GM12878 (cell line): ENCODE measurements around the gene BMF. TPM values are rescaled to one million over a fixed set of nuclear protein-coding genes. Genes with fewer than 3 reads are reported as not detected.

Source experiments
- ATAC-seq: fragments of 200-7000 bp; cut with Tn5 transposase; 3 replicates; pipeline ENCODE4 v1.9.1; 2020; ENCODE audit warnings: mild to moderate bottlenecking, moderate library complexity
- BruUV-seq: library from RNA; stranded (reverse); fragments of 400-500 nt; replicated peaks from 2 replicates; lab custom pipeline; 2021; lab: Mats Ljungman, UMichigan
- CTCF ChIA-PET: fragments of 300-600 bp; sonication (Branson Sonifier 250); formaldehyde crosslinking; extraction: SDS; loops from one replicate; lab custom pipeline; 2021; ENCODE audit warnings: inconsistent platforms; lab: Yijun Ruan, JAX
- POLR2A ChIA-PET: fragments of 350-600 bp; formaldehyde crosslinking; extraction: SDS; loops from one replicate; lab custom pipeline; 2021; ENCODE audit warnings: inconsistent platforms; lab: Charles Lee
- RAD21 ChIA-PET: fragments of 300-600 bp; sonication (Branson Sonifier 250); formaldehyde crosslinking; loops from one replicate; lab custom pipeline; 2023; ENCODE audit warnings: antibody characterized with exemption; ENCODE audit not compliant: unreplicated experiment; lab: Charles Lee
- SMC1A ChIA-PET: fragments of 300-600 bp; sonication (Branson Sonifier 250); formaldehyde crosslinking; loops from one replicate; lab custom pipeline; 2023; ENCODE audit not compliant: unreplicated experiment, uncharacterized antibody; lab: Charles Lee
- DNase-seq: peaks from one replicate; pipeline ENCODE4 v3.0.0-alpha.2; 2011; ENCODE audit warnings: low read depth, low spot score
- FAIRE-seq: peaks from 3 replicates; lab custom pipeline; 2011; peaks lifted over from hg19 to GRCh38; lab: Jason Lieb, UNC
- H2AFZ ChIP-seq: 2 replicates; pipeline ENCODE4 v1.6.0; 2011; ENCODE audit warnings: low read depth, low read length, control low read depth; ENCODE audit not compliant: control insufficient read depth
- H3K27ac ChIP-seq: 2 replicates; pipeline ENCODE4 v1.5.1; 2011; ENCODE audit warnings: control low read depth; ENCODE audit not compliant: control insufficient read depth, insufficient read depth
- H3K27me3 ChIP-seq, 2 experiments: replicated peaks in 1 of 2; 2 replicates each; pipeline versions ENCODE4 v1.6.0 to v1.6.1; 2011; ENCODE audit warnings: low read length in 1 of 2; ENCODE audit not compliant: control insufficient read depth in 2 of 2, insufficient read depth in 2 of 2
- H3K36me3 ChIP-seq, 2 experiments: 2 replicates each; pipeline ENCODE4 v1.5.1; 2011; ENCODE audit warnings: low read length in 1 of 2; ENCODE audit not compliant: control insufficient read depth in 2 of 2, insufficient read depth in 2 of 2
- H3K4me1 ChIP-seq: 2 replicates; pipeline ENCODE4 v1.6.1; 2011; ENCODE audit warnings: mild to moderate bottlenecking, low read length, moderate library complexity, mixed read lengths; ENCODE audit not compliant: control insufficient read depth, insufficient read depth
- H3K4me2 ChIP-seq: 2 replicates; pipeline ENCODE4 v1.6.0; 2011; ENCODE audit warnings: control low read depth; ENCODE audit not compliant: control insufficient read depth, insufficient read depth
- H3K4me3 ChIP-seq: fragments of 200-600 bp; sonication (generic); 2 replicates; pipeline ENCODE4 v1.5.1; 2016
- H3K79me2 ChIP-seq: 2 replicates; pipeline ENCODE4 v1.6.0; 2011; ENCODE audit warnings: low read length; ENCODE audit not compliant: control insufficient read depth, insufficient read depth
- H3K9ac ChIP-seq: 2 replicates; pipeline ENCODE4 v1.8.0; 2011; ENCODE audit warnings: low read length, control low read depth, mixed read lengths; ENCODE audit not compliant: control insufficient read depth, insufficient read depth
- H3K9me3 ChIP-seq: replicated peaks from 3 replicates; pipeline ENCODE4 v1.5.1; 2011; ENCODE audit warnings: mild to moderate bottlenecking, low read length; ENCODE audit not compliant: control insufficient read depth, insufficient read depth
- H4K20me1 ChIP-seq: 2 replicates; pipeline ENCODE4 v1.6.0; 2011; ENCODE audit not compliant: control insufficient read depth, insufficient read depth
- RCOR1 ChIP-seq: conservative IDR thresholded peaks from 2 replicates; pipeline ENCODE4 v1.6.1; 2012; ENCODE audit warnings: low read depth, low read length, improper control_type of control experiment
- USF2 ChIP-seq: IDR thresholded peaks from 2 replicates; pipeline ENCODE4 v1.6.1; 2011; ENCODE audit warnings: low read depth, low read length, improper control_type of control experiment, borderline replicate concordance
- WGBS: methylation state at CpG from one replicate; pipeline ENCODE4 v1.1.6; 2016; ENCODE audit warnings: low lambda C conversion rate; ENCODE audit not compliant: insufficient replicate concordance, insufficient coverage; ENCODE audit errors: missing lambda C conversion rate; 5-methylcytosine and 5-hydroxymethylcytosine counted together
- in situ Hi-C: fragments of 300-500 bp; cut with MboI; formaldehyde crosslinking; loops from 9 replicates; pipeline ENCODE4 v1.14.3; 2018; ENCODE audit warnings: mixed read lengths
- intact Hi-C: fragments of 100-400 bp; cut with micrococcal nuclease; formaldehyde crosslinking; loops from one replicate; pipeline ENCODE4 v1.14.2; 2022; ENCODE audit not compliant: unreplicated experiment
- polyA plus RNA-seq, 11 experiments: library from polyadenylated mRNA; depleted of rRNA in 4 of 11; unstranded in 6 of 11; stranded (reverse) in 5 of 11; fragments of >200 nt; fragmentation: Nextera tagmentation in 4 of 11; fragmentation: Illumina TruSeq in 1 of 11; extraction: Ambion mirVana in 4 of 11; extraction: Trizol in 1 of 11; gene quantifications; 1 replicate in 1 of 11; 2 replicates in 10 of 11; pipeline versions ENCODE4 v1.2.1 to v1.2.3, GENCODE V29; 2011 to 2016; ENCODE audit warnings: inconsistent platforms in 2 of 11, missing spikeins in 2 of 11, low read depth in 1 of 11
- total RNA-seq, 4 experiments: library from RNA; depleted of rRNA in 3 of 4; stranded (reverse); fragments of >200 nt in 3 of 4; fragmentation: Illumina TruSeq in 1 of 4; extraction: Trizol in 1 of 4; gene quantifications; 2 replicates each; pipeline versions ENCODE4 v1.2.1 to v1.2.3, GENCODE V29; 2013 to 2021

Gene BMF
- total and polyA plus RNA-seq, 10 of the 15 experiments (the other 5 are each of a cell fraction or from before 2014, with no cell fraction given), result 0.82 to 34.9 (median 16.9) TPM

DNA sequence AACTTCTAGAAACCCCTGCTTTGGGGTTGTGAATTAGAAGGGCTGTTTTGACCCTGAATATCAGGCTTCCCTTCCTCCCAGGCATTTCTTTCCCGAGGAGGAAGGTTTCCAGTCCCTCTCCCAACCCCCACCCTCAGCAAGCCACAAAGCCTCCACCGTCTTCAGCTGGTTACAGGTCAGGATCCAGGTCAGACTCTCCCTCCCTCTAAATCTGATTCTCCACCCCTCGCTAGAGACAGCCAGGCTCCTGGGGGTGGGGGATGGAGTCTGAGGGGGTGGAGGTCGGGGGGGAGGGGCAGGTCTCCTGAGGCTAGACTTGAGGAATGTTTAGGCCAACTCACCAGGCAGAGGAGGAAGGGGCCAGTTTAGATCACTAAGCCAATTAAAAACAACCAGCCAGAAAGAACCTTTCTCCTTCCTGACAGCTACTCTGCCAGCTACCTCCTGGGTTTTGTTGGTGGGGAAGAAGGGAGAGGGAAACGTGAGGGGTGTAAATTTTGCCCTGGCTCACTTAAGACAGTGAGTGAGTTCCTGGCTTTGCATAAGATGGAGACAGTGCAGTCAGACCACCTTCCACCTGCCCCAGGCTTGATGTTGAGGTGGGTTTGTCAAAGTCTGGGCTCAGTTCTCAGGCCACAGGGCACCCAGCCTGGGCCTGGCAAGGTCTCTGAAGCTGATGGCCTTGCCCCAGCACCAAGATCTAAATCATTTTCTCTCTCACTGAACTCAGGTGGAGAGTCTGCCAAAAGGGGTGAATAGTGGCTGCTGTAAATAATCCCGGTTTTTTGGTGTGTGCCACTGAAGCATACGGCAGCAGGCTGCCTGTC, 19.5 kb downstream of the BMF start:
- Histone ChIP-seq H3K27ac (no peak overlapping the region), H3K9ac (no peak overlapping the region), H3K27me3 (no peaks in the 10 kb centered on the region), H3K4me1 (peaks cover 16% of the 10 kb centered on the region), H3K4me2 (no peak overlapping the region), H3K4me3 (no peak overlapping the region), H4K20me1 (no peaks in the 10 kb centered on the region), H3K36me3 (peaks cover 18 to 19% of the 10 kb centered on the region in 2 experiments), H3K79me2 (peaks cover 10% of the 10 kb centered on the region), H2AFZ (no peak overlapping the region), H3K9me3 (no peaks in the 10 kb centered on the region)
- intact Hi-C loops, result no loop called here
- BruUV-seq, result no TSS peak
- ATAC-seq (no peak), FAIRE-seq (no peak), DNase-seq (no peak)
- POLR2A ChIA-PET, result interaction anchor here (0.5 to 1.3 kb wide), 4 partner anchors 12 to 21 kb away, joined by 3 to 5 read pairs (median 4); no protein-coding TSS in a partner anchor
- WGBS, result 52% methylated on average over 4 of the region's 7 CpGs
- SMC1A ChIA-PET, result interaction anchor here (29.7 to 43.9 kb wide), 2 partner anchors 10 to 15 kb away, joined by 981 read pairs; partner anchors contain the start of gene BMF
- CTCF ChIA-PET, result interaction anchor here (2.6 to 3.1 kb wide), 2 partner anchors 9 to 42 kb away, joined by 10 to 20 read pairs; no protein-coding TSS in a partner anchor
- RAD21 ChIA-PET, result interaction anchor here (0.6 to 1.4 kb wide), 2 partner anchors 10 to 113 kb away, joined by 3 read pairs; no protein-coding TSS in a partner anchor
- TF ChIP-seq USF2 (no peak), RCOR1 (no peak)
- in situ Hi-C loops, result no loop called here
